ENCODE data around the gene VAV2. TPM values are rescaled to one million over a fixed set of nuclear protein-coding genes. Genes with fewer than 3 reads are reported as not detected.

Gene VAV2
- total and polyA plus RNA-seq, 2 of the 4 experiments (the other 2 are of a cell fraction), result 10.8 to 13.4 TPM

DNA sequence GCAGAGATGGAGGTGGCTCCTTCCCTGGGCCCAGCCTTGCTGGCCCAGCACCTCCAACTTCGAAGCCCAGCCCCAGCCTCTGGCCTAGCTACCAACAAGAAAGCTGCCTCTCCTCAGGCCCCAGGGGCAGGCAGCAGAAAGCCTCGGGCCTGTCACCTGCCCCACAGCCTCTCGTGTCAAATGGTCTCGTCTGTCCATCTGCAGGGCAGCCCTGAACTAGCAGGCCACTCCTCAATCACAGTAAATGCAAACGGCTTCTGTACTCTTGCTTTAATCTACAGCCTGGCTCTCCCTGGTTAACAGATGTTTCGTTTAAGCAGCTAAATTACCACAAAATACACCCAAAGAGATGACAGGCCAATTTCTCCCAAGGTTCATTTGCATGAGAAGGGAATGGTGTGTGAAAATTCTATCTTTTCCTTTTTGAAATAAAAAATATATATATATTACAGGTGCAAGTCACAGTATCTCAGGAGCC lies 21.5 kb downstream of the VAV2 start:
- Histone ChIP-seq H3K27me3 (ENCODE audit: control insufficient read depth, insufficient read depth, low read length) (no peaks in the 10 kb centered on the region), H3K36me3 (ENCODE audit: control insufficient read depth, insufficient read depth, low read length) (no peaks in the 10 kb centered on the region), H3K56ac (ENCODE audit: extremely low read depth, insufficient read depth, low read length) (no peak overlapping the region), H3K27ac (ENCODE audit: insufficient read depth, low read length) (no peak overlapping the region), H3K9ac (ENCODE audit: low read depth, low read length) (no peak overlapping the region), H3K18ac (ENCODE audit: low read depth, low read length) (no peak overlapping the region), H2BK120ac (ENCODE audit: low read depth, low read length) (no peak overlapping the region), H3K4ac (ENCODE audit: low read depth, low read length) (no peak overlapping the region), H4K20me1 (ENCODE audit: insufficient read depth, low read length) (peaks cover 87% of the 10 kb centered on the region), H2AFZ (replicated peaks; ENCODE audit: low read length, poor library complexity) (no peak overlapping the region), H4K5ac (ENCODE audit: low read depth, low read length) (no peak overlapping the region), H2AK5ac (ENCODE audit: low read depth, low read length) (no peak overlapping the region), H3K4me2 (ENCODE audit: low read depth, low read length) (no peak overlapping the region), H3K9me1 (ENCODE audit: insufficient read depth, low read length) (peaks cover 18% of the 10 kb centered on the region; the same call in 1 of the 2 replicates), H2BK5ac (ENCODE audit: low read depth, low read length, poor library complexity, severe bottlenecking) (no peak overlapping the region), H3K14ac (replicated peaks; ENCODE audit: low read depth, low read length) (no peak overlapping the region), H3K4me1 (ENCODE audit: control insufficient read depth, insufficient read depth, low read length) (no peaks in the 10 kb centered on the region), H2BK15ac (ENCODE audit: low read depth, low read length) (no peak overlapping the region), H3K4me3 (ENCODE audit: insufficient read depth, low read depth, low read length) (no peak overlapping the region), H3K9me3 (ENCODE audit: control insufficient read depth, insufficient read depth, low read length) (no peaks in the 10 kb centered on the region), H4K91ac (ENCODE audit: insufficient read depth, low read depth, low read length) (no peak overlapping the region), H3K79me1 (ENCODE audit: low read depth in 1 of 2, low read length in 2 of 2) (peaks cover 35 to 92% of the 10 kb centered on the region in 2 experiments), H2BK20ac (ENCODE audit: low read depth, low read length) (no peak overlapping the region), H3K23ac (ENCODE audit: low read depth, low read length) (no peak overlapping the region), H4K8ac (ENCODE audit: low read depth in 2 of 2, low read length in 2 of 2) (no peak overlapping the region), H2AK9ac (replicated peaks; ENCODE audit: low read depth, low read length, poor library complexity) (no peak overlapping the region)
- dilution Hi-C loops (cut with HindIII; ENCODE audit: low sequenced_read_pairs, unreplicated experiment), result no loop called here
- ATAC-seq (ENCODE audit: low read depth) (no peak), DNase-seq (no peak)
- ChIA-PET POLR2A (ENCODE audit: unreplicated experiment) (no interaction called here), CTCF (no interaction called here)
- intact Hi-C loops (cut with micrococcal nuclease), result no loop called here
- no TSS peak for BruUV-seq (replicated peaks)
- WGBS, 2 experiments (ENCODE audit: extremely low coverage in 2 of 2, insufficient read length in 1 of 2), result 80% methylated on average over 1 of the region's 6 CpGs; no CpG with 5 or more reads in 1 of the 2 experiments
- TF ChIP-seq RCOR1 (IDR thresholded peaks at IDR 0.05; ENCODE audit: insufficient replicate concordance, low read length) (no peak), SMC3 (IDR thresholded peaks at IDR 0.05; ENCODE audit: low read depth, low read length) (no peak), POLR2A (IDR thresholded peaks at IDR 0.05; ENCODE audit: low read depth, low read length) (no peak), RAD21 (IDR thresholded peaks at IDR 0.05; ENCODE audit: low read length) (no peak), MAFK (IDR thresholded peaks at IDR 0.05; ENCODE audit: low read depth, low read length) (no peak), NFE2L2 (IDR thresholded peaks at IDR 0.05; ENCODE audit: low read depth, low read length) (no peak), MAZ (IDR thresholded peaks at IDR 0.05; ENCODE audit: borderline replicate concordance, low read depth, low read length) (no peak), FOS (IDR thresholded peaks at IDR 0.05; ENCODE audit: low read depth, low read length) (no peak), BHLHE40 (IDR thresholded peaks at IDR 0.05; ENCODE audit: low read depth, low read length) (no peak), CEBPB (IDR thresholded peaks at IDR 0.05; ENCODE audit: low read depth, low read length) (no peak), MXI1 (IDR thresholded peaks at IDR 0.05; ENCODE audit: borderline replicate concordance, low read depth, low read length) (no peak), CHD1 (IDR thresholded peaks at IDR 0.05; ENCODE audit: low read depth, low read length) (no peak), RFX5 (IDR thresholded peaks at IDR 0.05; ENCODE audit: low read depth, low read length) (no peak)
- TF ChIP-seq, protein P1, sequence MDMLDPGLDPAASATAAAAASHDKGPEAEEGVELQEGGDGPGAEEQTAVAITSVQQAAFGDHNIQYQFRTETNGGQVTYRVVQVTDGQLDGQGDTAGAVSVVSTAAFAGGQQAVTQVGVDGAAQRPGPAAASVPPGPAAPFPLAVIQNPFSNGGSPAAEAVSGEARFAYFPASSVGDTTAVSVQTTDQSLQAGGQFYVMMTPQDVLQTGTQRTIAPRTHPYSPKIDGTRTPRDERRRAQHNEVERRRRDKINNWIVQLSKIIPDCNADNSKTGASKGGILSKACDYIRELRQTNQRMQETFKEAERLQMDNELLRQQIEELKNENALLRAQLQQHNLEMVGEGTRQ (IDR thresholded peaks at IDR 0.05; ENCODE audit: low read depth, low read length), result no peak
- TF ChIP-seq, protein P2, sequence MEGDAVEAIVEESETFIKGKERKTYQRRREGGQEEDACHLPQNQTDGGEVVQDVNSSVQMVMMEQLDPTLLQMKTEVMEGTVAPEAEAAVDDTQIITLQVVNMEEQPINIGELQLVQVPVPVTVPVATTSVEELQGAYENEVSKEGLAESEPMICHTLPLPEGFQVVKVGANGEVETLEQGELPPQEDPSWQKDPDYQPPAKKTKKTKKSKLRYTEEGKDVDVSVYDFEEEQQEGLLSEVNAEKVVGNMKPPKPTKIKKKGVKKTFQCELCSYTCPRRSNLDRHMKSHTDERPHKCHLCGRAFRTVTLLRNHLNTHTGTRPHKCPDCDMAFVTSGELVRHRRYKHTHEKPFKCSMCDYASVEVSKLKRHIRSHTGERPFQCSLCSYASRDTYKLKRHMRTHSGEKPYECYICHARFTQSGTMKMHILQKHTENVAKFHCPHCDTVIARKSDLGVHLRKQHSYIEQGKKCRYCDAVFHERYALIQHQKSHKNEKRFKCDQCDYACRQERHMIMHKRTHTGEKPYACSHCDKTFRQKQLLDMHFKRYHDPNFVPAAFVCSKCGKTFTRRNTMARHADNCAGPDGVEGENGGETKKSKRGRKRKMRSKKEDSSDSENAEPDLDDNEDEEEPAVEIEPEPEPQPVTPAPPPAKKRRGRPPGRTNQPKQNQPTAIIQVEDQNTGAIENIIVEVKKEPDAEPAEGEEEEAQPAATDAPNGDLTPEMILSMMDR (conservative IDR thresholded peaks at IDR 0.05; ENCODE audit: low read depth, low read length), result no peak
- TF ChIP-seq, protein P3, sequence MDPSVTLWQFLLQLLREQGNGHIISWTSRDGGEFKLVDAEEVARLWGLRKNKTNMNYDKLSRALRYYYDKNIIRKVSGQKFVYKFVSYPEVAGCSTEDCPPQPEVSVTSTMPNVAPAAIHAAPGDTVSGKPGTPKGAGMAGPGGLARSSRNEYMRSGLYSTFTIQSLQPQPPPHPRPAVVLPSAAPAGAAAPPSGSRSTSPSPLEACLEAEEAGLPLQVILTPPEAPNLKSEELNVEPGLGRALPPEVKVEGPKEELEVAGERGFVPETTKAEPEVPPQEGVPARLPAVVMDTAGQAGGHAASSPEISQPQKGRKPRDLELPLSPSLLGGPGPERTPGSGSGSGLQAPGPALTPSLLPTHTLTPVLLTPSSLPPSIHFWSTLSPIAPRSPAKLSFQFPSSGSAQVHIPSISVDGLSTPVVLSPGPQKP (IDR thresholded peaks at IDR 0.05; ENCODE audit: borderline replicate concordance, low read depth, low read length), result no peak
- in situ Hi-C loops (cut with MboI; ENCODE audit: low sequenced_read_pairs), result no loop called here
